ENCODE measurements around the gene TAS1R2.
"Not testable (repeated sequence)": the region's sequence is repeated elsewhere in the genome, so short reads cannot be mapped to it uniquely, and the experiment has no call there.

TAS1R2 gene

GRCh38 chr1:18878538-18879214 lies 19.2 kb upstream of the TAS1R2 start:
- H3K4me3 ChIP-seq (ENCODE audit: low read length): no peak overlapping the region
- TF ChIP-seq ZNF274 (IDR thresholded peaks at IDR 0.05; ENCODE audit: low read depth, low read length): no peak

- H3K4me3 ChIP-seq (ENCODE audit: low read length): no peak overlapping the region
- no peak for TF ChIP-seq ZNF274 (IDR thresholded peaks at IDR 0.05; ENCODE audit: low read depth, low read length)
Observed at GRCh38 chr1:18877282-18877681, 17.8 kb upstream of the TAS1R2 start.

- H3K4me3 ChIP-seq (ENCODE audit: low read length): no peak overlapping the region
- TF ChIP-seq ZNF274 (IDR thresholded peaks at IDR 0.05; ENCODE audit: low read depth, low read length): no peak
Observed at GRCh38 chr1:18876210-18876609, 16.8 kb upstream of the TAS1R2 start.

- no peak for TF ChIP-seq ZNF274 (IDR thresholded peaks at IDR 0.05; ENCODE audit: low read depth, low read length)
- H3K4me3 ChIP-seq (ENCODE audit: low read length): no peak overlapping the region
Observed at GRCh38 chr1:18875796-18876128, 16.3 kb upstream of the TAS1R2 start.

- no peak overlapping the region for H3K4me3 ChIP-seq (ENCODE audit: low read length)
- TF ChIP-seq ZNF274 (IDR thresholded peaks at IDR 0.05; ENCODE audit: low read depth, low read length): no peak
Observed at GRCh38 chr1:18875107-18875795, 15.8 kb upstream of the TAS1R2 start.

- TF ChIP-seq ZNF274 (IDR thresholded peaks at IDR 0.05; ENCODE audit: low read depth, low read length): no peak
- no peak overlapping the region for H3K4me3 ChIP-seq (ENCODE audit: low read length)
Observed at GRCh38 chr1:18874600-18874999, 15.1 kb upstream of the TAS1R2 start.

- TF ChIP-seq ZNF274 (IDR thresholded peaks at IDR 0.05; ENCODE audit: low read depth, low read length): no peak
- H3K4me3 ChIP-seq (ENCODE audit: low read length): no peak overlapping the region
Observed at GRCh38 chr1:18874036-18874435, 14.6 kb upstream of the TAS1R2 start.

GRCh38 chr1:18872071-18872611 lies 12.7 kb upstream of the TAS1R2 start:
- TF ChIP-seq ZNF274 (IDR thresholded peaks at IDR 0.05; ENCODE audit: low read depth, low read length): no peak
- no peak overlapping the region for H3K4me3 ChIP-seq (ENCODE audit: low read length)

- no peak overlapping the region for H3K4me3 ChIP-seq (ENCODE audit: low read length)
- no peak for TF ChIP-seq ZNF274 (IDR thresholded peaks at IDR 0.05; ENCODE audit: low read depth, low read length)
Observed at GRCh38 chr1:18871401-18872070, 12.1 kb upstream of the TAS1R2 start.

GRCh38 chr1:18870957-18871356 lies 11.5 kb upstream of the TAS1R2 start:
- no peak for TF ChIP-seq ZNF274 (IDR thresholded peaks at IDR 0.05; ENCODE audit: low read depth, low read length)
- no peak overlapping the region for H3K4me3 ChIP-seq (ENCODE audit: low read length)

- H3K4me3 ChIP-seq (ENCODE audit: low read length): not testable (repeated sequence)
Observed at GRCh38 chr1:18870595-18870865, 11.1 kb upstream of the TAS1R2 start.

GRCh38 chr1:18869847-18870594 lies 10.6 kb upstream of the TAS1R2 start:
- no peak overlapping the region for H3K4me3 ChIP-seq (ENCODE audit: low read length)
- no peak for TF ChIP-seq ZNF274 (IDR thresholded peaks at IDR 0.05; ENCODE audit: low read depth, low read length)

GRCh38 chr1:18868801-18869424 lies 9.5 kb upstream of the TAS1R2 start:
- no peak overlapping the region for H3K4me3 ChIP-seq (ENCODE audit: low read length)
- TF ChIP-seq ZNF274 (IDR thresholded peaks at IDR 0.05; ENCODE audit: low read depth, low read length): no peak

- no peak for TF ChIP-seq ZNF274 (IDR thresholded peaks at IDR 0.05; ENCODE audit: low read depth, low read length)
- no peak overlapping the region for H3K4me3 ChIP-seq (ENCODE audit: low read length)
Observed at GRCh38 chr1:18868354-18868753, 8.9 kb upstream of the TAS1R2 start.
